Activated CD8-positive, alpha-beta memory T cell treated with anti-CD3 and anti-CD28 coated beads, Interleukin-2, amount 10 ng/mL, durations not matched to agents 7 days and 5 days (primary cell): ENCODE measurements around the gene HID1. TPM values are rescaled to one million over a fixed set of nuclear protein-coding genes. Genes with fewer than 3 reads are reported as not detected.
A peak's percentile ranks its signal among the peaks of the same experiment; 100 is the strongest.
"Not testable (repeated sequence)": the region's sequence is repeated elsewhere in the genome, so short reads cannot be mapped to it uniquely, and the experiment has no call there.

Experiments
- ATAC-seq: fragments of 150-1000 bp; cut with Tn5 transposase; one replicate; pipeline ENCODE4 v1.10.0; 2021; ENCODE audit warnings: moderate library complexity
- CTCF ChIA-PET: fragments of 350-600 bp; sonication (Branson Sonifier 250); formaldehyde crosslinking; loops from one replicate; lab custom pipeline; 2021; ENCODE audit warnings: antibody characterized with exemption; lab: Charles Lee
- DNase-seq: peaks from one replicate; pipeline ENCODE4 v3.0.0-alpha.2; 2020
- H3K27ac Mint-ChIP-seq: one replicate; pipeline ENCODE4 v1.8.0; 2021; ENCODE audit warnings: mild to moderate bottlenecking, mixed read lengths
- H3K27me3 Mint-ChIP-seq: one replicate; pipeline ENCODE4 v1.8.0; 2021; ENCODE audit warnings: mixed read lengths
- H3K36me3 Mint-ChIP-seq: one replicate; pipeline ENCODE4 v1.8.0; 2021; ENCODE audit warnings: mild to moderate bottlenecking, mixed read lengths
- H3K4me1 Mint-ChIP-seq: one replicate; pipeline ENCODE4 v1.8.0; 2021; ENCODE audit warnings: mixed read lengths
- H3K4me3 Mint-ChIP-seq: one replicate; pipeline ENCODE4 v1.8.0; 2021; ENCODE audit warnings: mild to moderate bottlenecking, moderate library complexity, mixed read lengths
- H3K9me3 Mint-ChIP-seq: one replicate; pipeline ENCODE4 v1.8.0; 2022; ENCODE audit warnings: low read depth, mixed read lengths
- total RNA-seq, 2 experiments: library from RNA; stranded (reverse); gene quantifications; one replicate each; pipeline ENCODE4 v1.2.3, GENCODE V29; 2021

Gene HID1
- total RNA-seq, 2 experiments from 2014 or later, result not detected

DNA sequence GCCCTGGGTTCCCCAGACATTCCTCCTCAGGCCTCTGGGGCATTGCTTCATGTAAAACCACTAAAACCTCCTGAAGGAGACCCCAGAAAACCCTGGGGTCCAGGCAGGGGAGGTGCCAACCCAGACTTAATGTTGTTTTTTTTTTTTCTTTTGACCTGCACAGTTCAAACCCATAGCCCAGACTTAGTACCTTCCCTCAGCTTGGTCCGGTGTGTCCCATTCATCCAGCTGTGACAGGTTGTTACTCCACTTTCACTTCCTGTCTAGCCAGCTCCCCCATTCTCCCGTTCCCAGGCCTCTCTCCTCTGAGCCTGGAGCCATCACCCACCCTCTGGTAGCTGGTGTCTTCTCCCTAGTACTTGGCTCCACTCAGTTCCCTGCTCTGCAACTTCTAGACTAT, 19.7 kb upstream of the HID1 start:
- H3K4me3 Mint-ChIP-seq, result no peak overlapping the region
- DNase-seq, result no peak
- H3K27me3 Mint-ChIP-seq, result peaks cover 29% of the 10 kb centered on the region
- no peak overlapping the region for H3K27ac Mint-ChIP-seq
- H3K9me3 Mint-ChIP-seq, result no peaks in the 10 kb centered on the region
- no peaks in the 10 kb centered on the region for H3K36me3 Mint-ChIP-seq
- ATAC-seq, result no peak
- H3K4me1 Mint-ChIP-seq, result peaks cover 5% of the 10 kb centered on the region
- CTCF ChIA-PET, result interaction anchor here (1.6 to 2.0 kb wide), 2 partner anchors 21 to 31 kb away, joined by 7 to 9 read pairs; partner anchors contain the start of gene MRPL58

GRCh38 chr17:74990581-74991105, 18.1 kb upstream of the HID1 start:
- no peak for DNase-seq
- Mint-ChIP-seq H3K27ac (no peak overlapping the region), H3K9me3 (no peaks in the 10 kb centered on the region), H3K27me3 (peaks cover 41% of the 10 kb centered on the region), H3K36me3 (no peaks in the 10 kb centered on the region), H3K4me1 (peaks cover 13% of the 10 kb centered on the region), H3K4me3 (no peak overlapping the region)
- CTCF ChIA-PET, result interaction anchor here (1.0 to 4.4 kb wide), 2 partner anchors 29 to 141 kb away, joined by 3 to 40 read pairs; partner anchors contain the start of gene NT5C
- ATAC-seq, result no peak

- no peak for DNase-seq
- no peaks in the 10 kb centered on the region for H3K36me3 Mint-ChIP-seq
These were observed 15.6 kb upstream of the HID1 start for GRCh38 chr17:74987909-74988711.

GRCh38 chr17:74987418-74987908, 14.9 kb upstream of the HID1 start, which contains the start of gene CDR2L:
CDR2L (plus strand) TSS chr17:74987632; CDS start chr17:74988044, 412 bp downstream.
- CTCF ChIA-PET, result interaction anchor here (0.9 to 4.4 kb wide), 8 partner anchors 9 to 202 kb away, joined by 3 to 40 read pairs (median 5); partner anchors contain the start of gene MRPL58
- Mint-ChIP-seq H3K27me3 (peaks cover 57% of the 10 kb centered on the region), H3K4me3 (peak within 1 kb of the TSS; percentile 70), H3K9me3 (no peaks in the 10 kb centered on the region), H3K4me1 (peaks cover 13% of the 10 kb centered on the region), H3K36me3 (no peaks in the 10 kb centered on the region), H3K27ac (no peak within 1 kb of the TSS)
- ATAC-seq (peak; percentile 98), DNase-seq (peak; percentile 92)

More at GRCh38 chr17:74987909-74988711, 15.6 kb upstream of the HID1 start:
- Mint-ChIP-seq H3K4me3 (peak overlapping the region; percentile 42), H3K27ac (no peak overlapping the region), H3K9me3 (no peaks in the 10 kb centered on the region), H3K4me1 (peaks cover 13% of the 10 kb centered on the region), H3K27me3 (peaks cover 59% of the 10 kb centered on the region)
- peak; percentile 63 for ATAC-seq
- CTCF ChIA-PET, result interaction anchor here (1.0 to 4.4 kb wide), 12 partner anchors 9 to 201 kb away, joined by 3 to 40 read pairs (median 3); partner anchors contain the start of genes HID1 and MRPL58

DNA sequence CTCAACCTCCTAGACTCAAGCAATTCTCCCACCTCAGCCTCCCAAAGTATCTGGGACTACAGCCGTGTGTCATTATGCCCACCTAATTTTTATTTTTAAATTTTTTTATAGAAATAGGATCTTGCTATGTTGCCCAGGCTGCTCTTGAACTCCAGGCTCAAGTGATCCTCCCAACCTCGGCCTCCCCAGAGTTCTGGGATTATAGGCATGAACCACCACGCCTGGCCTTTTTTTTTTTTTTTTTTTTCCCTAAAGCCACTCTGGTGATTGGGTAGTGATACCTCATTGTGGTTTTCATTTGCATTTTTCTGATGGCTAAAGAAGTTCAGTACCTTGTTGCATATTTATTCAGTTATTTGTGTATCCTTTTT, 13.6 kb upstream of the HID1 start:
- Mint-ChIP-seq H3K9me3 (no peaks in the 10 kb centered on the region), H3K27me3 (peaks cover 63% of the 10 kb centered on the region), H3K27ac (no peak overlapping the region), H3K4me1 (peaks cover 22% of the 10 kb centered on the region), H3K36me3 (no peaks in the 10 kb centered on the region), H3K4me3 (no peak overlapping the region)
- DNase-seq (no peak), ATAC-seq (no peak)
- CTCF ChIA-PET, result interaction anchor here (0.7 to 1.6 kb wide), 3 partner anchors 26 to 250 kb away, joined by 3 to 8 read pairs (median 3); partner anchors contain the start of gene MRPL58

DNA sequence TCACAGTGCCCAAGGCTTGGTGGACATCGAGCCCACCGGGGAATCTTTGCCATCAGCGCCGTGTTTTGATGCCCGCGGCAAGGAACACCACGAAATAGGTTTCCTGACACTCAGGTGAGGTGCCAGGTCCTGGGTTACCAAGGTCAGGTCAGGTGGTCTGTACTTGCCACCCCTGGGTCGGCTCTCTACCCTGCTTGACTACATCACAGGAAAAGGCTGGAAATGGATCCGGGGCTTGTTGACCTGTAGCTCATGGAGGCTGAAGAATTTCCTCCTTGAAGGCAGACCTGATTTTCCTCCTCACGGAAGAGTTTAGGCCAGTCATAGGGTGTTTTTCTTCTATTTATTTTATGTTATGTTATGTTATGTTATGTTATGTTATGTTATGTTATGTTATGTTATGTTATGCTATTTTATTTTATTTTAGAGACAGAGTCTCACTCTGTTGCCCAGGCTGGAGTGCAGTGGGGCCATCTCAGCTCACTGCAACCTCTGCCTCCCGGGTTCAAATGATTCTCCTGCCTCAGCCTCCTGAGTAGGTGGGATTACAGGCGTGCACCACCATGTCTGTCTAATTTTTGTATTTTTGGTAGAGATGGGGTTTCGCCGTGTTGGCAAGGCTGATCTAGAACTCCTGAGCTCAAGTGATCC, 10.2 kb upstream of the HID1 start:
- not testable (repeated sequence) for DNase-seq, ATAC-seq, H3K27ac Mint-ChIP-seq, H3K4me3 Mint-ChIP-seq, H3K9me3 Mint-ChIP-seq, H3K36me3 Mint-ChIP-seq
- H3K27me3 Mint-ChIP-seq, result peaks cover 61% of the 10 kb centered on the region
- peaks cover 23% of the 10 kb centered on the region for H3K4me1 Mint-ChIP-seq
- CTCF ChIA-PET, result interaction anchor here (0.9 to 1.9 kb wide), 7 partner anchors 19 to 288 kb away, joined by 3 to 8 read pairs (median 4); partner anchors contain the start of gene MIF4GD

GRCh38 chr17:74981979-74982662, 9.6 kb upstream of the HID1 start:
- peaks cover 60% of the 10 kb centered on the region for H3K27me3 Mint-ChIP-seq
- DNase-seq (peak; percentile 81), ATAC-seq (peak; percentile 93)
- H3K36me3 Mint-ChIP-seq, result no peaks in the 10 kb centered on the region
- H3K4me1 Mint-ChIP-seq, result peaks cover 21% of the 10 kb centered on the region
- no peaks in the 10 kb centered on the region for H3K9me3 Mint-ChIP-seq
- H3K27ac Mint-ChIP-seq, result peak overlapping the region; percentile 39
- CTCF ChIA-PET, result interaction anchor here (1.2 to 1.9 kb wide), 2 partner anchors 21 to 289 kb away, joined by 3 to 6 read pairs; partner anchors contain the start of gene MIF4GD
- peak overlapping the region; percentile 81 for H3K4me3 Mint-ChIP-seq

DNA sequence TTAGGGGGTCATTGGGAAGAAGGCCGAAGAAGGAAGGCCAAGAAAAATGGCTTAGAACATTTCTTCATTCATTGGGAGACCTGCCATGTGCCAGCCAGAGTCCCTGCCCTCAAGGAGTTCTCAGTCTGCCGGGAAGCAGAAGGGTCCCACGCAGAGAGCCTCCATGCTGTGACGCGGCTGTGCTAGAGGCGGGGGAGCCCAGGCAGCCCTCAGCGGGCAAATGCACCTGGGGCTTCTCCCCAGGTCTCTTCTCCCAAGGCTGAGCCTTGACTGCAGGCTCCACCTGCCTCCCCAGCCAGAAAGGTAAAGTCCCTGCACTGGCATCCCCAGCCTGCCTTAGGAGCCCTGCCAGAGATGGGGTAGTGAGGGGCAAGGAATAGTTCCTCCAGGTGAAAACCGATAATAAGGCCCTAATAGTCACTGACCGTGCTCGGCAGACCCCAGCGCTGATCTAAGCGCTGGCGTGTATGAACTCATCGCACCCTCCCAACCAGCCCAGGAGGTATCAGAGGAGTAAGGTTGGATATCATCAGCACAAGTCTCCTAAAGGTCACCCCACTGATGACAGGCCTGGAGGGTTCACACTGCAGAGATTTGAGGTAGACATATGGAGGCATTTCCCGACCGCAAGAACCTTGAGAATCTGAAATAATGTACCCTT, 8.9 kb upstream of the HID1 start:
- CTCF ChIA-PET, result interaction anchor here (1.7 kb wide), 1 partner anchor 20 kb away, joined by 9 read pairs; no protein-coding TSS in a partner anchor
- Mint-ChIP-seq H3K9me3 (no peaks in the 10 kb centered on the region), H3K4me3 (peak overlapping the region; percentile 81), H3K36me3 (no peaks in the 10 kb centered on the region), H3K4me1 (peaks cover 14% of the 10 kb centered on the region), H3K27me3 (peaks cover 56% of the 10 kb centered on the region), H3K27ac (peak overlapping the region; percentile 39)
- no peak for ATAC-seq
- DNase-seq, result no peak

- Mint-ChIP-seq H3K4me1 (peaks cover 13% of the 10 kb centered on the region), H3K4me3 (no peak overlapping the region), H3K27me3 (peaks cover 53% of the 10 kb centered on the region), H3K27ac (no peak overlapping the region), H3K9me3 (no peaks in the 10 kb centered on the region), H3K36me3 (no peaks in the 10 kb centered on the region)
- ATAC-seq (no peak), DNase-seq (no peak)
- CTCF ChIA-PET, result interaction anchor here (1.7 to 1.9 kb wide), 3 partner anchors 18 to 22 kb away, joined by 5 to 9 read pairs (median 6); no protein-coding TSS in a partner anchor
These were observed 7.0 kb upstream of the HID1 start for GRCh38 chr17:74979408-74980146.

GRCh38 chr17:74978240-74978639, 5.7 kb upstream of the HID1 start:
- CTCF ChIA-PET, result interaction anchor here (0.9 to 1.9 kb wide), 4 partner anchors 10 to 136 kb away, joined by 3 to 6 read pairs (median 4); no protein-coding TSS in a partner anchor
- ATAC-seq (no peak), DNase-seq (no peak)
- Mint-ChIP-seq H3K36me3 (no peaks in the 10 kb centered on the region), H3K27ac (no peak overlapping the region), H3K4me3 (no peak overlapping the region), H3K9me3 (no peaks in the 10 kb centered on the region), H3K4me1 (peaks cover 14% of the 10 kb centered on the region), H3K27me3 (peaks cover 56% of the 10 kb centered on the region)

DNA sequence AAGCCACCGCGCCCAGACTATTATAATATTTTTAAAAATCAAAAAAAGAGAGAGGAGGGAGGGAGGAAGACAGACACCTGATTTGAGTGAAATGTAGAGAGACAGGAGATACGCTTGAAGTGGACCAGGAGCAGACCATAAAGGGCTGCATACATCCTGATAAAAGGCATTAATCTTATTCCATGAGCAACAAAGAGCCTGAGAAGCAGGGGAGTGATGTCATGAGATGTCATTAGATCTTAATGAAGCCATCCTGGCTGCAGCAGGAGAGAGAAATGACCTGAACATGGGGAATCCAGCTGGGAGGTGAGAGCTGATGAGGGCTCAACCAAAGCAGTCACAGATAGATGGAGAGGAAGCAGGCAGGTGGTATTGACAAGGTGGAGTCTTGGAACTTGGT, 5.2 kb upstream of the HID1 start:
- Mint-ChIP-seq H3K27me3 (peaks cover 60% of the 10 kb centered on the region), H3K4me3 (no peak overlapping the region), H3K36me3 (no peaks in the 10 kb centered on the region)

More for the DNA sequence above, 5.2 kb upstream of the HID1 start:
- no peaks in the 10 kb centered on the region for H3K9me3 Mint-ChIP-seq
- no peak for ATAC-seq
- CTCF ChIA-PET, result interaction anchor here (0.9 to 1.7 kb wide), 2 partner anchors 16 to 136 kb away, joined by 3 to 5 read pairs; no protein-coding TSS in a partner anchor
- DNase-seq, result no peak
- no peak overlapping the region for H3K27ac Mint-ChIP-seq
- peaks cover 18% of the 10 kb centered on the region for H3K4me1 Mint-ChIP-seq
